ENCODE measurements around the gene CREB5.

Gene CREB5

DNA sequence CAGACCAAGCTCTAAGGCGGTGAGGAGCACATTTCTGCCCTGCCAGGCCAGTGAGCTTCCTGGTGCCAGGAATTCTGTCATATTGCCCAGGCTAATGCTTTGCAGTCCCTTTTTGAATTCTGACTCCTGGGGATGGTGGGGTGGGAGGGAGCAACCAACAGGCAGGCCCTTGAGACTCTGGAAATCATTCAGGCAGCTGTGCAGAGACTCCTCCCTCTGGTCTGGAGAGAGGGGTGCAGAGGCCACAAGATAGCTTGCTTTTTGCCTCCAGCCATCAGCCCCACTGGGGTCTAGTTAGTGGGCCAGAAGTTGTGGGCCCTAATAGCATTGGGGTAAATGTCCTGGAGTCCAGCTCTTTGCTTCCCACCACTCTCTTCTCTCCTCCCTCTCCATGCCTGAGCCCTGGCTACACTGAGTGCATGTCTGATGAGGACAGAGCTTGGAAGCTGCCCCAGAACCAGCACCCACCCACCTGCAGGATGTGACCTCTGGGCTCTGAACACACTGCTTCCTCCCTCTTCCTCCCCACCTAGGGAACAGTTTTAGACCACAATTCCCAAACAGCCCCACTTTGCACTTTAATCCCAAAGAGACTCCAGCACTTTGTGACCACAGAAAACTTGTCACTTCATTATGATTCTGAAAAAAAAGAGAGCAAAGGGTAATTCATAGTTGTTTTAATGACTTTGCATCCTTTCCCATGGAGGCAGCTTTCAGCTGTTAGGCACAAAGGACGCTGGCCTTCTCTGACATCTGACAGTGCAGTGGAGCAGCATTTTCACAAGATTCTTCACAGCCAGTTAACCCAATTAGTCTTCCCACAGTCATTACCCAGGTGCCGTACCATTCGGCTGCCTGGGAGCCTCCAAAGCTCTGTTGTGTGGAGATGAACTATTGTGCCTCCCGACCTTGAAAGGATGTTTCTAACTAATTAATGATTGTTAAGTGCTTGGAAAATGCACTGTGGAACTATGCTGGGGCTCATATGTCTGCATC lies 283.3 kb downstream of the CREB5 start:
- DNase-seq = no peak

GRCh38 chr7:28697913-28698563 lies 285.7 kb downstream of the CREB5 start:
- no peak for DNase-seq

DNA sequence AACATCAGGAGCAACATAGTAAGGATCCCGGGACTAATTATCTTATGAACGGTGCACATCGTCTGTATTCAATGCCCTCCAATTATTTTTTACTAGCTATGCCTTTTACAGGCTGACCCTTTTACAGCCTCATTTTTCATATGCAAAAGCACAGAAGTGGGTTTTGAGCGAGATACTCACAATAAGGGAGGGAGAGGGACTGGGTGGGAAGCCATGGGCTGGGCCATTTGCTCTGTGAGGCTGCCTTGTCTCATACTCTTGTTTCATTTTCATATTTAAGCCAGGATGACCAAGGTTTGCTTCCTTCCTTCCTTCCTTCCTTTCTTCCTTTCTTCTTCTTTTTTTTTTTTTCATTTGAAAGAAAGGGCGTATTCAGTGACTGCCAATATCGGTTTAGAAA lies 286.5 kb downstream of the CREB5 start:
- DNase-seq = no peak

- no peak for DNase-seq
Measured at GRCh38 chr7:28700096-28700495, 287.8 kb downstream of the CREB5 start.

GRCh38 chr7:28700790-28701203 lies 288.5 kb downstream of the CREB5 start:
- no peak for DNase-seq

DNA sequence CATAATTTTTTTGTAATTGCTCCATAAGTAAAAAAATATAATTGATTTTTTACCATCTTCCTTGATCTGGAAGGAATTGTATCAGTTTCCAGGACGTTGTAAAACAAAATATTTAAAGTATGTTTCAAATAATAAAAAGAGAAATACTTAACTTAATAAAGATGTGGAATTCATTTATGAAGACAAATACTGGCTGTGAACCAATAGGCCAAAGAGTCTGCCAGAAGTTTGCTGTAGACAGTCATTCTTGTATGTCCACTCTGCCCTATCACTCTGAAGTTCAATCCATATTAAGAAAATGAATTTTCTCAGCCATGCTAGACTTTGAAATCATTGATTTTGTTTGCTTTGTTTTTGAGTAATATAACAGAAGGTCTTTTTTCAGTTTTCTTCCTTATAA lies 289.4 kb downstream of the CREB5 start:
- DNase-seq = no peak

GRCh38 chr7:28702171-28702570 lies 289.9 kb downstream of the CREB5 start:
- no peak for DNase-seq

- DNase-seq = no peak
Measured at GRCh38 chr7:28703037-28703765, 290.9 kb downstream of the CREB5 start.

GRCh38 chr7:28704706-28705105 lies 292.4 kb downstream of the CREB5 start:
- no peak for DNase-seq

- no peak for DNase-seq
Measured at GRCh38 chr7:28705350-28705749, 293.0 kb downstream of the CREB5 start.

- no peak for DNase-seq
Measured at GRCh38 chr7:28706584-28706983, 294.3 kb downstream of the CREB5 start.

DNA sequence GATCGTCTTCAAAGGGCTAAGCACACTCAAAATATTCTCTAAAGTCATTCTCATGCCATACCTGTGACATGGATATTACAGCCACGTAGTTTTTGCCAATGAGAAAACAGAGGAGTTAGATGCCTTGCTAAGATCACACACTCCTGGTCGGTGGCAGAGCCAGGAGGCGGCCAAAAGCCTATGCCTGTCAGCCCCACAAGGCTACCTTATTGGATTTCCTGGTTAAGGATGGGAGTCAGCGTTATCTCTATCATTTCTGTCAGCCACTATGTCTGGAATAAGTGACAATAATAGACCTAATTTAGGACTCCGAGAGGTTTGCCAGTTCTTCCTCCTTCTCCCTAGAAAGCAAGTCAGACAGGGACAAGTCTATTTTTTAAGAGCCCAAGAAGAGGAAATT lies 295.0 kb downstream of the CREB5 start:
- no peak for DNase-seq

GRCh38 chr7:28708033-28708951 lies 296.0 kb downstream of the CREB5 start:
- DNase-seq = no peak

- DNase-seq = no peak
Measured at GRCh38 chr7:28709748-28710147, 297.4 kb downstream of the CREB5 start.

- no peak for DNase-seq
Measured at GRCh38 chr7:28711114-28711513, 298.8 kb downstream of the CREB5 start.

DNA sequence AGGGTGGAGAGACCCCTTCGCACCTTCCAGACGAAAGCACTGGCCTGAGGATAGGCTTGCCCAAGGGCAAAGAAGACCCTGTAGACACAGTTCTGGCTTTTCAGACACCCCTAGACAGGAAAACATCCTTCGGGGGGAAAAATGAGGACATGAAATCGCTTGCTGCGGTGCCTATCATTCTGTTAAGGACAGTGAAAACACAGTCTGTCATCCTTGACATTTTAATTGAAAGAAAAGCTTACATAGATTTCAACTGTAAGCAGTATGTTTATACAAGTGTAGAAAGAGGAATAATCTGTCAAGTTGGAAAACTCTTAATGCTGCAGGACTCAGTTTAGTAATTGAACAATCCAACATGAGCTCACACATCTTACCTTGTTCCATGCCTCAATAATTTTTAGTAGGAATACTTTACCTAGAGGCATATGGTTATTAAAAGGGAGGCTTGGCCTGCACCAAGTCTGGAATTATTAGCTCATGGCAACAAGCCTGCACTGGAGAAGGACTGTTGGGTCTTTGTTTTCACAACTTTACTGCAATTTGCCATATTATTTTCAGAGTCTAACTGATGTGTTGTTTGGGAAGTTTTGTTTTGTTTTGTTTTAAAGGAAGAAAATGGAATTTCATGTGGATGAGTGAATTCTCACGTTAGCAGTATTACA lies 302.3 kb downstream of the CREB5 start:
- no peak for DNase-seq

- no peak for DNase-seq
Measured at GRCh38 chr7:28717445-28718054, 305.2 kb downstream of the CREB5 start.

GRCh38 chr7:28718055-28718481 lies 305.8 kb downstream of the CREB5 start:
- no peak for DNase-seq

- no peak for DNase-seq
Measured at GRCh38 chr7:28718545-28718944, 306.2 kb downstream of the CREB5 start.

DNA sequence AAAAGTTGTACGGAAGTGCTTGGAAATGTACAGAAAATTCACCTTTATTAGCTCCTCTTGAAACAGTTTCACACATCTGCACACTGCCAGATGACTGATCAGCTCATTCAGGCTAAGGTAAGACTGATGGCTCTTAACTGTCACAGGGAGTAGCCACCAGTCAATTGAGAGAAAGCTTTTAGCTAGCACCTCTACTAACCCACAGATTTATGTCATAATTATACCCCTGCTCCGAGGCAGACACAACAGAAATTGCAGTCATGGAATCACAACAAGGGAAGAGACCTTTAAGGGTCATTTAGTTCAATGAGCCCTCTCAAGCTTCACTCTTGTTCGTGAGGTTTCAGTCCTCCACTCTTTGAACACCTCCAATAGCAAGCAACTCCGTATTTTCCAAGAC lies 310.4 kb downstream of the CREB5 start:
- no peak for DNase-seq

DNA sequence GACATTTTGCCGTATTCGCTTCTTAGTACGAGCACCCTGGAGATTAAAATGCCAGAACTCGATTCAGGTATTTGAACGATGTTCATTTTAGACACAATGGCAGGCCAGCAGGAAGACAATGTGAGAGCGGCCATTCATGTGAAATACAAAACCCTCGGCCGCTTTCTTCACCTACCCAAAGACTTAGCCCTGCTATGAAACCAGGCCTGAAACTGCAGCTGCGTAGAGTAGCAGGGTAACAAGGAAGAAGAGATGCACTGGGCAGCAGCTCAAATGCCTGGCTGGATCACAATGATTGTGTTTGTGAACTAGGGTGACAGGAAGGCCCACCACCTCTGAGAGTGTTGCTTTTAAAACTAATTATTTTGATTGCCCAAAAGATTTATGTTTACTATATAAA lies 311.0 kb downstream of the CREB5 start:
- DNase-seq = no peak
